ENCODE measurements around the gene HS3ST5. TPM values are rescaled to one million over a fixed set of nuclear protein-coding genes. Genes with fewer than 3 reads are reported as not detected.

Gene HS3ST5
- total RNA-seq, 2 experiments from 2014 or later: not detected

GRCh38 chr6:114288701-114289495, 53.9 kb downstream of the HS3ST5 start:
- ChIA-PET CTCF (no interaction called here), POLR2A (interaction anchor here (0.8 kb wide), 1 partner anchor 1647 kb away, joined by 3 read pairs; no protein-coding TSS in a partner anchor)
- intact Hi-C loops (cut with micrococcal nuclease): no loop called here
- Mint-ChIP-seq H3K9me3 (no peaks in the 10 kb centered on the region), H3K36me3 (ENCODE audit: low read depth) (no peaks in the 10 kb centered on the region), H3K4me3 (no peak overlapping the region), H3K27ac (no peak overlapping the region), H3K27me3 (no peaks in the 10 kb centered on the region), H3K4me1 (ENCODE audit: low read depth) (no peaks in the 10 kb centered on the region)
- no peak for ATAC-seq
- no peak for TF ChIP-seq CTCF (IDR thresholded peaks at IDR 0.05)
- DNase-seq: no peak

GRCh38 chr6:114287461-114287860, 55.4 kb downstream of the HS3ST5 start:
- ChIA-PET POLR2A (no interaction called here), CTCF (no interaction called here)
- ATAC-seq: no peak
- Mint-ChIP-seq H3K4me1 (ENCODE audit: low read depth) (no peaks in the 10 kb centered on the region), H3K27ac (no peak overlapping the region), H3K4me3 (no peak overlapping the region), H3K36me3 (ENCODE audit: low read depth) (no peaks in the 10 kb centered on the region), H3K9me3 (no peaks in the 10 kb centered on the region), H3K27me3 (peaks cover 1% of the 10 kb centered on the region)
- TF ChIP-seq CTCF (IDR thresholded peaks at IDR 0.05): no peak
- intact Hi-C loops (cut with micrococcal nuclease): no loop called here
- no peak for DNase-seq

GRCh38 chr6:114286211-114286610, 56.6 kb downstream of the HS3ST5 start:
- Mint-ChIP-seq H3K4me3 (no peak overlapping the region), H3K27ac (no peak overlapping the region), H3K9me3 (no peaks in the 10 kb centered on the region), H3K4me1 (ENCODE audit: low read depth) (no peaks in the 10 kb centered on the region), H3K27me3 (peaks cover 1% of the 10 kb centered on the region), H3K36me3 (ENCODE audit: low read depth) (no peaks in the 10 kb centered on the region)
- ATAC-seq (no peak), DNase-seq (no peak)
- intact Hi-C loops (cut with micrococcal nuclease): no loop called here
- POLR2A ChIA-PET: no interaction called here
- CTCF ChIA-PET: no interaction called here
- TF ChIP-seq CTCF (IDR thresholded peaks at IDR 0.05): no peak

GRCh38 chr6:114284281-114284680, 58.5 kb downstream of the HS3ST5 start:
- H3K36me3 Mint-ChIP-seq (ENCODE audit: low read depth): no peaks in the 10 kb centered on the region
- H3K27me3 Mint-ChIP-seq: peaks cover 1% of the 10 kb centered on the region
- H3K9me3 Mint-ChIP-seq: no peaks in the 10 kb centered on the region
- ChIA-PET POLR2A (no interaction called here), CTCF (no interaction called here)
- ATAC-seq (no peak), DNase-seq (no peak)
- H3K4me1 Mint-ChIP-seq (ENCODE audit: low read depth): no peaks in the 10 kb centered on the region
- no peak overlapping the region for H3K4me3 Mint-ChIP-seq
- TF ChIP-seq CTCF (IDR thresholded peaks at IDR 0.05): no peak
- H3K27ac Mint-ChIP-seq: no peak overlapping the region
- intact Hi-C loops (cut with micrococcal nuclease): no loop called here

- Mint-ChIP-seq H3K36me3 (ENCODE audit: low read depth) (no peaks in the 10 kb centered on the region), H3K4me1 (ENCODE audit: low read depth) (no peaks in the 10 kb centered on the region), H3K27ac (no peak overlapping the region), H3K4me3 (no peak overlapping the region), H3K27me3 (peaks cover 1% of the 10 kb centered on the region), H3K9me3 (no peaks in the 10 kb centered on the region)
- ChIA-PET CTCF (no interaction called here), POLR2A (interaction anchor here (0.6 kb wide), 1 partner anchor 306 kb away, joined by 5 read pairs; no protein-coding TSS in a partner anchor)
- no peak for DNase-seq
- intact Hi-C loops (cut with micrococcal nuclease): no loop called here
- TF ChIP-seq CTCF (IDR thresholded peaks at IDR 0.05): no peak
- no peak for ATAC-seq
These were observed 60.5 kb downstream of the HS3ST5 start for GRCh38 chr6:114282292-114282691.

Measured in activated CD8-positive, alpha-beta T cell treated with anti-CD3 and anti-CD28 coated beads for 36 hours (primary cell).